ENCODE results near the gene SCAPER. TPM values are rescaled to one million over a fixed set of nuclear protein-coding genes. Genes with fewer than 3 reads are reported as not detected.
A peak's percentile ranks its signal among the peaks of the same experiment; 100 is the strongest.
"Not testable (repeated sequence)": the region's sequence is repeated elsewhere in the genome, so short reads cannot be mapped to it uniquely, and the experiment has no call there.

The SCAPER gene
- total RNA-seq, 1 donor from 2014 or later: 42.6 TPM

DNA sequence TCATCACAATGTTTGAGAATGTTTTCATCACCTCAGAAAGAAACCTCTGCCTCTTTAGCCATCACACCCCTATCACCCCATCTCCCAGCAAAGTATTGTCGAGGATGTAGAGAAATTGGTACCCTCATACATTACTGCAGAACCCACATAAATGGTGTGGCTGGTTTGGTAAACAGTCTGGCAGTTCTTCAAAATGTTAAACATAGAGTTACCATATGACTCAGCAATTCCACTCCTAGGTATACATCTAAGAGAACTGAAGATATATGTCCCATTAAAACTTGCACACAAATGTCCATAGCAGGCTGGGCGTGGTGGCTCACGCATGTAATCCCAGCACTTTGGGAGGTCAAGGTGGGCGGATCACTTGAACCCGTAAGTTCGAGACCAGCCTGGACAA lies 585.1 kb downstream of the SCAPER start:
- H3K27ac ChIP-seq (replicated peaks): no peak overlapping the region
- intact Hi-C loops (cut with micrococcal nuclease): no loop called here
- DNase-seq: no peak
- peaks cover 41% of the 10 kb centered on the region for H3K27me3 ChIP-seq (ENCODE audit: low read depth)
- no peaks in the 10 kb centered on the region for H3K4me1 ChIP-seq
- H3K36me3 ChIP-seq: no peaks in the 10 kb centered on the region
- no peaks in the 10 kb centered on the region for H3K9me3 ChIP-seq (replicated peaks)
- H3K4me3 ChIP-seq: no peak overlapping the region
- TF ChIP-seq, protein P1, sequence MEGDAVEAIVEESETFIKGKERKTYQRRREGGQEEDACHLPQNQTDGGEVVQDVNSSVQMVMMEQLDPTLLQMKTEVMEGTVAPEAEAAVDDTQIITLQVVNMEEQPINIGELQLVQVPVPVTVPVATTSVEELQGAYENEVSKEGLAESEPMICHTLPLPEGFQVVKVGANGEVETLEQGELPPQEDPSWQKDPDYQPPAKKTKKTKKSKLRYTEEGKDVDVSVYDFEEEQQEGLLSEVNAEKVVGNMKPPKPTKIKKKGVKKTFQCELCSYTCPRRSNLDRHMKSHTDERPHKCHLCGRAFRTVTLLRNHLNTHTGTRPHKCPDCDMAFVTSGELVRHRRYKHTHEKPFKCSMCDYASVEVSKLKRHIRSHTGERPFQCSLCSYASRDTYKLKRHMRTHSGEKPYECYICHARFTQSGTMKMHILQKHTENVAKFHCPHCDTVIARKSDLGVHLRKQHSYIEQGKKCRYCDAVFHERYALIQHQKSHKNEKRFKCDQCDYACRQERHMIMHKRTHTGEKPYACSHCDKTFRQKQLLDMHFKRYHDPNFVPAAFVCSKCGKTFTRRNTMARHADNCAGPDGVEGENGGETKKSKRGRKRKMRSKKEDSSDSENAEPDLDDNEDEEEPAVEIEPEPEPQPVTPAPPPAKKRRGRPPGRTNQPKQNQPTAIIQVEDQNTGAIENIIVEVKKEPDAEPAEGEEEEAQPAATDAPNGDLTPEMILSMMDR (IDR thresholded peaks at IDR 0.05; ENCODE audit: borderline replicate concordance): no peak

DNA sequence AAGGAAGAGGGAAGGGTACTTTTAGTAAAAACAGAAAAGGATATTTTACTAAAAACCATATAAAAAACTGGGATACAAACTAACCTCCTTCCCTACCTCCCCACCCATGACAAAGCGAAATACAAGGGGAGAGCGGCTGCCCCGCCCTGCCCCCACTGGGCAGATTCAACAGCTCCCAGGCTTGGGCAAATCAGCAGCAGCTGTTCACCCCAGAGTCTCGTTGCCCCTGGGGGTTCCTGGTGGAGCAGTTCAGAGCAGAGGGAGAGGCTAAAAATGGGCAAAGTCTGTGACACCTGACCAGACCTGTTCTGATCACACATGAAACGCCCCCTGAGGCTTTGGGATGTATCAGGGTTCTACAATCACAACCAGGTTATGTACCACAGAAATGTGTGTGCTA lies 591.4 kb downstream of the SCAPER start:
- H3K27ac ChIP-seq (replicated peaks): no peak overlapping the region
- H3K4me3 ChIP-seq: no peak overlapping the region
- intact Hi-C loops (cut with micrococcal nuclease): no loop called here
- no peak for DNase-seq
- H3K36me3 ChIP-seq: no peaks in the 10 kb centered on the region
- H3K4me1 ChIP-seq: peaks cover 41% of the 10 kb centered on the region
- TF ChIP-seq, protein P1 (IDR thresholded peaks at IDR 0.05; ENCODE audit: borderline replicate concordance): no peak
- H3K27me3 ChIP-seq (ENCODE audit: low read depth): no peaks in the 10 kb centered on the region
- no peaks in the 10 kb centered on the region for H3K9me3 ChIP-seq (replicated peaks)

DNA sequence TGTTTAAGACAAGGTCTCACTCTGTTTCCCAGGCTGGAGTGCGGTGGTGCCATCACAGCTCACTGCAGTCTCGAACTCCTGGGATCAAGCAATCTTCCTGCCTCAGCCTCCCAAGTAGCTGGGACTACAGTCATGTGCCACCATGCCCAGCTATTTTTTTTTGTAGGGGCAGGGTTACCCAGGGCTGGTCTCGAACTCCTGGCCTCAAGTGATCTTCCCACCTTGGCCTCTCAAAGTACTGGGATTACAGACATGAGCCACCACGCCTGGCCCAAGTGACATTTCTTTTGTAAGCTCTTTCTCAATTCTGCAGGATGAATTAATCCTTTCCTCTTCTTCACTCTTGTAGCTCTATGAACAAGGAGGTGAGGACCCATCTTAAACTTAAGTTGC lies 592.0 kb downstream of the SCAPER start:
- DNase-seq; H3K36me3 ChIP-seq; H3K9me3 ChIP-seq (replicated peaks); H3K4me3 ChIP-seq; H3K27me3 ChIP-seq (ENCODE audit: low read depth); intact Hi-C loops (cut with micrococcal nuclease): not testable (repeated sequence)
- H3K4me1 ChIP-seq: peaks cover 47% of the 10 kb centered on the region
- H3K27ac ChIP-seq (replicated peaks): peak overlapping the region; percentile 92

DNA sequence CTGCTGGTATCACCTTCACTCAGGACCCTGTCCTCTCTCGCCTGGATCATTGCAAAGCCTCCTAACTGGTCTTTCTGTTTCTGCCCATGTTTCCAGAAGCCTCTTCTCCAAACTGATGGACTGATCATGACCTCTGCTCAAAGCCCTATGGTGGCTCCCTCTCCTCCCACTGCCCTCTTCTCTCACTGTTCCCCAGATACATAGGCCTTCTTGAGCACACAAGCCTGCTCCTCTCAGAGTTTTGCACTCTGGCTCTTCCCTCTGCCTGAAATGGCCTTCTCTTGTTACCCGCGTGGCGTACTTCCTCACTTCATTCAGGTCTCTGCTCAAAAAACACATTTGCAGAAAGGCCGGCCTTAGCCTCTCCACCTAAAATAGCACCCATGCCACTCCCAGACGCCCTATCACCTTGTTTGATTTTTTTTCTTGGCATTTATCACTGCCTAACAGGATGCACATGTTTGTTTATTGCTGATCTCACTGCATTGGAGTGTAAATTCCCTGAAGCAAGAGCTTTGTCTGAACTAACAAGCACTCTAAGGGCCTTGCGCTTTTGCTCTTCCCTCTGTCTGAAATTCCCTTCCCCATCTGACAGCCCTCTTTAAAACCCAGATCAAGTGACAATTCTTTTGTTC lies 592.5 kb downstream of the SCAPER start:
- Histone ChIP-seq H3K4me1 (peaks cover 51% of the 10 kb centered on the region), H3K27ac (replicated peaks) (peak overlapping the region; percentile 92), H3K9me3 (replicated peaks) (no peaks in the 10 kb centered on the region), H3K36me3 (no peaks in the 10 kb centered on the region), H3K4me3 (no peak overlapping the region), H3K27me3 (ENCODE audit: low read depth) (no peaks in the 10 kb centered on the region)
- DNase-seq: no peak
- intact Hi-C loops (cut with micrococcal nuclease): no loop called here
- TF ChIP-seq, protein P1 (IDR thresholded peaks at IDR 0.05; ENCODE audit: borderline replicate concordance): no peak

DNA sequence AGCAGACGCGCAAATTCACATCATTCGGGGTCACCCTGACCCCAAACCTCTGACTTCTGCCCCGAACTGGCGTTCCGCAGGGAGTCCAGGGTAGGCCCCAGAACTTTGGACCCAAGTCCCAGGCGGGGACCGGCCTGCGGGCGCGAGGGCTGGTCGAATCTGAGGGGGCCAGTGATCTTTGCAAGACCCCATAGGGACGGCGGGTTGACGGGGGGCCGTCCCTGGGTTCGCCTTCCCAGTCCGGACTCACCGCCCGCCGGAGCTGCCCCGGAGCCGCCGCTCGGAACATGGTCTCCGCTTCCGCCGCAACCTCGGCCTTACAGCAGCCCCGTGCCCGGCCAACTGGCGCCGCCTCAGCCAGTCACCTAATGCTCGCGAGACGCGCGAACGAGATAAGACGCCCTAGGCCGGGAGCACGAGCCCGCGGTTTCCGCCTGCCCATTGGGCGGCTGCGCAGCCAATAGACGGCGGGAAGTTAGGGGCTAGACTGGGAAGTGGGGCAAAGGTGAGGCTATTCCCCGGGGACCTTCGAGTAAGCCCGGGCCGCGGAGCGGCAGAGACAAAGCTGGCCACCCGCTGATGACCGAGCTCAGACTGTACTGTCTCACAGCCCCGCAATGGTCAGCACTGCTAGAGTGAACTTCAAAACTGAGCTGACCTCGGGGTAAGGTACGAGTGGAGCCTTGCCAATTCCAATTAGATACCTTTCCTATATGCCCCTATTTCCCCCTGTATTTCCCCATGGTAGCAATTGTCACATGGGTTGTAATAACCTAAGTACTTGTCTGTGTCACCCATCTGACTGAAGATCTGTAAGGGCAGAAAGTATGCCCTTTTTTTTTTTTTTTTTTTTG lies 593.8 kb downstream of the SCAPER start, which contains the start of gene ETFA:
TSS of gene ETFA (minus strand) at position 370 of the 854 bp plus-strand sequence. CDS start at position 289, 81 bp downstream.
- DNase-seq: peak; percentile 98
- intact Hi-C loops (cut with micrococcal nuclease): no loop called here

More for the DNA sequence above, 593.8 kb downstream of the SCAPER start, which contains the start of gene ETFA:
- Histone ChIP-seq H3K4me1 (peaks cover 64% of the 10 kb centered on the region), H3K27me3 (ENCODE audit: low read depth) (no peaks in the 10 kb centered on the region), H3K36me3 (no peaks in the 10 kb centered on the region), H3K4me3 (peak within 1 kb of the TSS; percentile 80), H3K27ac (replicated peaks) (peak within 1 kb of the TSS; percentile 92), H3K9me3 (replicated peaks) (no peaks in the 10 kb centered on the region)
- TF ChIP-seq, protein P1 (IDR thresholded peaks at IDR 0.05; ENCODE audit: borderline replicate concordance): no peak

Measured in left ventricle myocardium inferior (tissue), 1 donor.